ENCODE data around the gene RGL1.

DNA sequence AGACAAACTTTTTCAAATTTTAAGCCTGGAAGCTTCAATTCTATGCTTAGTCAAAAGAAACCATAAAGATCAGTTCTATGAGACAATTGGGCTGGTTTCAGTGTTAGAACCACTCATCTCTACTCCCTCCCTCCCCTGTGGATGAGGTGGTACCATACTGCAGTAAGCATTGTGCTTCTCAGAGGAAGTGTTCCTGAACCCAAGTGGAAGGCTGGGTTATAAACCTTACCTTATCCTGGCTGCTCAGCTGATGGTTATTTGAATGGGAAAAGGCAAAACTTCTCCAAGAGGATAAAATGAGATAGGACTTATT lies 34.1 kb upstream of the RGL1 start:
- TF ChIP-seq, protein P1, sequence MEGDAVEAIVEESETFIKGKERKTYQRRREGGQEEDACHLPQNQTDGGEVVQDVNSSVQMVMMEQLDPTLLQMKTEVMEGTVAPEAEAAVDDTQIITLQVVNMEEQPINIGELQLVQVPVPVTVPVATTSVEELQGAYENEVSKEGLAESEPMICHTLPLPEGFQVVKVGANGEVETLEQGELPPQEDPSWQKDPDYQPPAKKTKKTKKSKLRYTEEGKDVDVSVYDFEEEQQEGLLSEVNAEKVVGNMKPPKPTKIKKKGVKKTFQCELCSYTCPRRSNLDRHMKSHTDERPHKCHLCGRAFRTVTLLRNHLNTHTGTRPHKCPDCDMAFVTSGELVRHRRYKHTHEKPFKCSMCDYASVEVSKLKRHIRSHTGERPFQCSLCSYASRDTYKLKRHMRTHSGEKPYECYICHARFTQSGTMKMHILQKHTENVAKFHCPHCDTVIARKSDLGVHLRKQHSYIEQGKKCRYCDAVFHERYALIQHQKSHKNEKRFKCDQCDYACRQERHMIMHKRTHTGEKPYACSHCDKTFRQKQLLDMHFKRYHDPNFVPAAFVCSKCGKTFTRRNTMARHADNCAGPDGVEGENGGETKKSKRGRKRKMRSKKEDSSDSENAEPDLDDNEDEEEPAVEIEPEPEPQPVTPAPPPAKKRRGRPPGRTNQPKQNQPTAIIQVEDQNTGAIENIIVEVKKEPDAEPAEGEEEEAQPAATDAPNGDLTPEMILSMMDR (IDR thresholded peaks at IDR 0.05 in 2 of 3, conservative IDR thresholded peaks at IDR 0.05 in 1 of 3; ENCODE audit: borderline replicate concordance in 1 of 3, insufficient read depth in 1 of 3, low read depth in 2 of 3, low read length in 2 of 3): no peak
- TF ChIP-seq POLR2AphosphoS5 (IDR thresholded peaks at IDR 0.05; ENCODE audit: low read depth, low read length): no peak
- TF ChIP-seq, protein P2, sequence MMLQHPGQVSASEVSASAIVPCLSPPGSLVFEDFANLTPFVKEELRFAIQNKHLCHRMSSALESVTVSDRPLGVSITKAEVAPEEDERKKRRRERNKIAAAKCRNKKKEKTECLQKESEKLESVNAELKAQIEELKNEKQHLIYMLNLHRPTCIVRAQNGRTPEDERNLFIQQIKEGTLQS (IDR thresholded peaks at IDR 0.05): no peak
- TF ChIP-seq POLR2A (IDR thresholded peaks at IDR 0.05; ENCODE audit: borderline replicate concordance, extremely low read depth, insufficient read depth, insufficient read length): no peak
- TF ChIP-seq, protein P3, sequence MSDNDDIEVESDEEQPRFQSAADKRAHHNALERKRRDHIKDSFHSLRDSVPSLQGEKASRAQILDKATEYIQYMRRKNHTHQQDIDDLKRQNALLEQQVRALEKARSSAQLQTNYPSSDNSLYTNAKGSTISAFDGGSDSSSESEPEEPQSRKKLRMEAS (IDR thresholded peaks at IDR 0.05): no peak
